Brain microvascular endothelial cell (primary cell): ENCODE results near the gene KAZN.

ENCODE experiments used
- DNase-seq: peaks from one replicate; pipeline ENCODE4 v3.0.0-alpha.2; 2020
- H3K27ac ChIP-seq: fragments of 250-450 bp; sonication (Bioruptor Pico); 2 replicates; pipeline ENCODE4 v1.5.1; 2020; ENCODE audit warnings: mild to moderate bottlenecking, moderate library complexity
- H3K27me3 ChIP-seq: fragments of 250-450 bp; sonication (Bioruptor Pico); replicated peaks from 2 replicates; pipeline ENCODE4 v1.5.1; 2020; ENCODE audit warnings: mild to moderate bottlenecking
- H3K36me3 ChIP-seq: fragments of 250-450 bp; sonication (Bioruptor Pico); replicated peaks from 2 replicates; pipeline ENCODE4 v1.5.1; 2020; ENCODE audit warnings: mild to moderate bottlenecking
- H3K4me3 ChIP-seq: 2 replicates; pipeline ENCODE4 v1.5.1; 2011; ENCODE audit warnings: low read depth, mild to moderate bottlenecking, control low read depth, low read length, moderate library complexity
- in situ Hi-C: cut with HindIII; loops from 2 replicates; pipeline ENCODE4 v1.10.0; 2017; ENCODE audit warnings: low sequenced_read_pairs, low pct_ligation_motif_present
- TF ChIP-seq, protein P1 (sequence below): IDR thresholded peaks from 2 replicates; pipeline ENCODE4 v1.5.1; 2011; ENCODE audit warnings: low read depth, mild to moderate bottlenecking, moderate library complexity, low read length, control low read depth, inconsistent platforms; ENCODE audit errors: missing control alignments

The KAZN gene

DNA sequence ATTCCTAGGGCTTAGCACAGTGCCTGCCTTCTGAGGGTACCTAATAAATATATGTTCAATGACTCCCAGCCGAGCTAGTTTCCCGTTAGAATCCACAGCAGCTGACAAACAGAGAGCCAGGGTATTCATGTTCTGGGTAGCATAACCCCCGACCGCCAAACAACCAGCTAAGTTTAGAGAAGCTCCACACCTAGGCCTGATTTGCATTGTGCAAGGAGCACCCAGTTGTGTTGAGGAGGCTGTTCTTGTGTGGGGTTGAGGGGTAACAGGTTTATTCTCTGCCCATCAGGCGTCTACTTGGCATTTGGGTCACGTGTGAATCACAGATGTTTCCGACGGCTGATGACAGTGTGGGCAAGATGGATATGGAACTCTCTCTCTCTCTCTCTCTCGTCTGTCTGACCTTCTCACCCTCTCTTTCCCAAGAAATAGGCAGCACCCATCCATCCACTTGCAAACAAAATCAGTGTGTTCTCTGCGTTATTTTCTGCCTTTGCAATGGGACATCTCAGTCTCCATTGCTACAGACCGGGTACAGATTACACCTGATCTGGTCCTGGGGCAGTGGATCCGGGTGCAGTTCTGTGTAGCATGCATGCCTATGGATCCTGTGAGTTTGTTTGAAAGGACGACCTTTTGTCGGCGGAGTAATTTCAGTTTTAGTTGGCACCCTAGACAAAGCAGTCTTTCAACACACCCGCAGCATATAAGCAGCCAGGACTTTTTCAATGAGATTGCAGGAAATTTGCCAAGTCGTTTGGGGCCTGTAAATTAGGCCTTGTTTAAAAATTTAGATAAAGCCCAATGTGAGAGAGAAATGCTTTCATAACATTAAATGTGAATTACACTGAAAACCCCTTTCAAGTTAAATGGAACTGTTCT lies 29.4 kb downstream of the KAZN start:
- Histone ChIP-seq H3K36me3 (no peaks in the 10 kb centered on the region), H3K27ac (no peak overlapping the region), H3K27me3 (no peaks in the 10 kb centered on the region), H3K4me3 (no peak overlapping the region)
- TF ChIP-seq, protein P1, sequence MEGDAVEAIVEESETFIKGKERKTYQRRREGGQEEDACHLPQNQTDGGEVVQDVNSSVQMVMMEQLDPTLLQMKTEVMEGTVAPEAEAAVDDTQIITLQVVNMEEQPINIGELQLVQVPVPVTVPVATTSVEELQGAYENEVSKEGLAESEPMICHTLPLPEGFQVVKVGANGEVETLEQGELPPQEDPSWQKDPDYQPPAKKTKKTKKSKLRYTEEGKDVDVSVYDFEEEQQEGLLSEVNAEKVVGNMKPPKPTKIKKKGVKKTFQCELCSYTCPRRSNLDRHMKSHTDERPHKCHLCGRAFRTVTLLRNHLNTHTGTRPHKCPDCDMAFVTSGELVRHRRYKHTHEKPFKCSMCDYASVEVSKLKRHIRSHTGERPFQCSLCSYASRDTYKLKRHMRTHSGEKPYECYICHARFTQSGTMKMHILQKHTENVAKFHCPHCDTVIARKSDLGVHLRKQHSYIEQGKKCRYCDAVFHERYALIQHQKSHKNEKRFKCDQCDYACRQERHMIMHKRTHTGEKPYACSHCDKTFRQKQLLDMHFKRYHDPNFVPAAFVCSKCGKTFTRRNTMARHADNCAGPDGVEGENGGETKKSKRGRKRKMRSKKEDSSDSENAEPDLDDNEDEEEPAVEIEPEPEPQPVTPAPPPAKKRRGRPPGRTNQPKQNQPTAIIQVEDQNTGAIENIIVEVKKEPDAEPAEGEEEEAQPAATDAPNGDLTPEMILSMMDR: no peak
- in situ Hi-C loops: no loop called here
- no peak for DNase-seq

DNA sequence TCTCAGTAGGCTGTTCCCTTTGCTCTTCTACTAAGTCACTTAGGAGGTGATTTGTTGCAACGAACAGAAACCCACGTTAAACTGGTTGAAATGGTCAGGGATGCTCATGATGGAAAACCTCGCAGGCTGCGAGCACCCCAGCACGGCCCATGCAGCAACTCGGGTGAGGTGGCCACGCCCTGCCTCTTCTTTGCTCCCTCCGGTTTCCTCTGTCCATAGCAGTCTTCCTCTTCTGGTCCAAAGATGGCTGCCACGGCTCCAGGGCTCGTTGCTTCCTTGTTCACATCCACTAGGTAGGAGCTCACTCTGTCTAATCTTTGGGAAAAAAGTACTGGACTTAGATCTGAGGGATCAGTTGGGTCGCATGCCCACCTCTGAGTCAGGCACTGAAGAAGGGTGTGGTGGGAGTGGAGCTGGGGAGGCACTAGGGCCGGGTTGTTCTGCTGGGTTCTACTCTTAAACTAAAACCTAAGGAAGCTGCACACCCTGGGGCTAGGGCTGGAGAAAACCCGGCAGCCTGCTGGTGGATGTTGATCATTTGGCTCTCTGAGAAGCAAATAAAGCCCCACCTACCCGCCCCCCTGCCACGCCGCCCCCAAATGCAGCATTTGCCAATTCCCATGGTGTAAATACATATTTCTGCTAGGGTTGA lies 31.0 kb downstream of the KAZN start:
- H3K36me3 ChIP-seq: no peaks in the 10 kb centered on the region
- in situ Hi-C loops: no loop called here
- H3K27ac ChIP-seq: no peak overlapping the region
- no peaks in the 10 kb centered on the region for H3K27me3 ChIP-seq
- H3K4me3 ChIP-seq: no peak overlapping the region
- no peak for DNase-seq
- TF ChIP-seq, protein P1: no peak

DNA sequence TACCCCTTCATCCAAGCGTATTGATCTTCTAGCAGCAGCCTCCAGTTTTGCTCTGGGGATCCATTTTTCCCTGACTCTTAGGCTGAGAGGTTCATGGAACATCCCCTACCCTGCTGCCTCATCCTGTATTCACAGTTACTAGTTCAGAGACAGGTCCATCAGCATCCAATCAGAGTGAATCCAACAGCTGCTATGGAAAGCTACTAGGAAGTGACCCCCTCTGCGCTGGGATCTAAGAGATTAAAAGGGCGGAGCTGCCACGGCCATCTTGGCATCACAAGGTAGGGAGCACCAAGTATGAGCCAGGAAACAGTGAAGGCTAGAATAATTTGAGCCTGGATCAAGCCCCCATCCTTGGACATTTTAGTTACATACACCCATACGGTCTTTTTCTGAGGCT lies 32.5 kb downstream of the KAZN start:
- no peak for DNase-seq
- Histone ChIP-seq H3K27ac (no peak overlapping the region), H3K27me3 (no peaks in the 10 kb centered on the region), H3K36me3 (no peaks in the 10 kb centered on the region), H3K4me3 (no peak overlapping the region)
- in situ Hi-C loops: no loop called here
- TF ChIP-seq, protein P1: no peak

GRCh38 chr1:14631421-14631820 lies 32.9 kb downstream of the KAZN start:
- H3K27ac ChIP-seq: no peak overlapping the region
- no peaks in the 10 kb centered on the region for H3K27me3 ChIP-seq
- in situ Hi-C loops: no loop called here
- no peaks in the 10 kb centered on the region for H3K36me3 ChIP-seq
- TF ChIP-seq, protein P1: no peak
- H3K4me3 ChIP-seq: no peak overlapping the region
- DNase-seq: no peak

- H3K27me3 ChIP-seq: no peaks in the 10 kb centered on the region
- DNase-seq: no peak
- no peak overlapping the region for H3K4me3 ChIP-seq
- no peak overlapping the region for H3K27ac ChIP-seq
- TF ChIP-seq, protein P1: no peak
- no peaks in the 10 kb centered on the region for H3K36me3 ChIP-seq
- in situ Hi-C loops: no loop called here
Measured at GRCh38 chr1:14634486-14634885, 36.0 kb downstream of the KAZN start.

DNA sequence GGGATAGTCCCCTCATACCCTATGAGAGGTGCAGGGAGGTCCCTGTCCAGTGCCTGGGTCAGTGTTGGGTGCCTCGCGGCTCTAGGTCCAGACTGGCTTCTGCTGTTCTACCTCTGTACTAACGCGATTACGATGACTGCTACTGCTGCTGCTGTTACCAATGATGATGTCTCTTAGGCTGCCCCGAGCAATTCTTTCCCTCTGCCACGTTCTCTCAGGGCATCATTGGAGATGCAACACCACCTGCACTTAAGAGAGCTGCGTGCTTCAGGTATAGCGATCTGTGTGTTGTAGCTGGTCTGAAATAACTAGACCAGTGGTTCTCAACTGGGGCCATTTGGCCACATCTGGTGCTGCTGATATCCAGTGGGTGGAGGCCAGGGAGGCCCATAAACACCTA lies 36.9 kb downstream of the KAZN start:
- Histone ChIP-seq H3K36me3 (no peaks in the 10 kb centered on the region), H3K27ac (no peak overlapping the region), H3K27me3 (no peaks in the 10 kb centered on the region), H3K4me3 (no peak overlapping the region)
- TF ChIP-seq, protein P1: no peak
- in situ Hi-C loops: no loop called here
- DNase-seq: no peak
